Stimulated activated CD4-positive, alpha-beta T cell treated with anti-CD3 and anti-CD28 coated beads, Interleukin-15, amount 100 ng/mL, for 48 hours (primary cell): ENCODE data around the gene TSSC4.

Experiments
- DNase-seq, 2 donors: peaks; one replicate each; pipeline ENCODE4 v3.0.0-alpha.2; 2020; ENCODE audit warnings: low read depth in 2 of 2

Gene TSSC4

GRCh38 chr11:2400762-2401435, 349 bp downstream of the TSSC4 start:
- DNase-seq: no peak

- DNase-seq: no peak
Observed at GRCh38 chr11:2401436-2401984, 960 bp downstream of the TSSC4 start.

DNA sequence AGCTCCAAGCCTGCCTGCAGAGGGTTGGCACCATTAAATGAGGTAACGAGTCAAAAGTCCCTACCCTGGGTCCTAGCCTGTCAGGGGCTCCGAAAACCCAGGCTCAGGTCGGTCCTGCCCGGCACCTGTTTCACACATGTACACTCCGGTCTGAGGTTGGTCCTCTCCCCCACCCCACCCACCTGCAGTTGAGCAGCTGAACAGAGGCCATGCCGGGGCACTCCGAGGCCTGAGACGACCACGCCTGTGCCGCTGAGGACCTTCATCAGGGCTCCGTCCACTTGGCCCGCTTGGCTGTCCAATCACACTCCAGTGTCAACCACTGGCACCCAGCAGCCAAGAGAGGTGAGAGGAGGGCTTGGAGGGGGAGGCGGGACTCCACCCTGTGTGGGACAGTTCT, 1.6 kb downstream of the TSSC4 start:
- DNase-seq: no peak

DNA sequence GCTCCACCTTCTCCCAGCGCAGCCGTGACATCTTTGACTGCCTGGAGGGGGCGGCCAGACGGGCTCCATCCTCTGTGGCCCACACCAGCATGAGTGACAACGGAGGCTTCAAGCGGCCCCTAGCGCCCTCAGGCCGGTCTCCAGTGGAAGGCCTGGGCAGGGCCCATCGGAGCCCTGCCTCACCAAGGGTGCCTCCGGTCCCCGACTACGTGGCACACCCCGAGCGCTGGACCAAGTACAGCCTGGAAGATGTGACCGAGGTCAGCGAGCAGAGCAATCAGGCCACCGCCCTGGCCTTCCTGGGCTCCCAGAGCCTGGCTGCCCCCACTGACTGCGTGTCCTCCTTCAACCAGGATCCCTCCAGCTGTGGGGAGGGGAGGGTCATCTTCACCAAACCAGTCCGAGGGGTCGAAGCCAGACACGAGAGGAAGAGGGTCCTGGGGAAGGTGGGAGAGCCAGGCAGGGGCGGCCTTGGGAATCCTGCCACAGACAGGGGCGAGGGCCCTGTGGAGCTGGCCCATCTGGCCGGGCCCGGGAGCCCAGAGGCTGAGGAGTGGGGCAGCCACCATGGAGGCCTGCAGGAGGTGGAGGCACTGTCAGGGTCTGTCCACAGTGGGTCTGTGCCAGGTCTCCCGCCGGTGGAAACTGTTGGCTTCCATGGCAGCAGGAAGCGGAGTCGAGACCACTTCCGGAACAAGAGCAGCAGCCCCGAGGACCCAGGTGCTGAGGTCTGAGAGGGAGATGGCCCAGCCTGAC, 2.5 kb downstream of the TSSC4 start:
- no peak for DNase-seq

DNA sequence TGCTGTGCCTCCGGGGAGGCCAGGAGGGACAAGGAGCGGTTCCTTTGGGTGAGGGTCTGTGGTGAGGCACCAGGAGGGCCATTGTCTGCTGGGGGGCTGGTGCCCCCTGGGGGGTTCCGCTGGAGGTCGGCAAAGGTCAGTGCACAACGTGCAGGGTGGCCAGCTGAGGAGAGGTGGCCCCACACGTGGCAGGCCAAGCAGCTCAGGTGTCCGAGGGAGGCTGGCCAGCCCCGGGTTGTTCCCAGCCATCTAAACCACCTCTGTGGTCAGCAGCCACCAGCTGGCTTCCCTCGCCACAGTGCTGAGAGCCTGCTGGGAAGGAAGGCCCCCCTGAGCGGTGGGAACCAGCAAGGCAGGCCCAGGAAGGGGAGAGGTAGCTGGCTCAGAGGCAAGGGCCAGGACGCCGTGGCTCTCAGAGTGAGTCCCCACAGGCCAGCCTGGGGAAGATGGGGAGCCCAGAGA, 4.2 kb downstream of the TSSC4 start:
- no peak for DNase-seq

DNA sequence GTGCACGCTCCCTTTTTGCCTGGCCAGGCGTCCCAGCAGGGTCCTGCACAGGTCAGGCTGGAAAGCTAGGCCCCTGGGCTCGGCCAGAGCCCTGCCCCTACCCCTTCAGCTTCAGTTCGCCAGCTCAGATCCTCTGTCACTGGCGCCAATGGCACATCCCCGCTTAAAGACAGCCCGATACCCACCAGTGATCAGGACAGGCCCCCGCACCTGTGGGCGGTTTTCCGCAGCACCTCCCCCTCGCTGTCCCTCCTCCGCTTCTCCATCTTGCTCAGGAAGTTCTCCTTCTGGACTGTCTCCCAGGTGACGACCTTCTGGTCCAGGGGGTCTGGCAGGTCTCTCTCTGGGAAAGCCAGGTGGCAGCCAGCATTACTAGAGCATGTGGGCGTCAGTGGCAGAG, 5.9 kb downstream of the TSSC4 start:
- no peak for DNase-seq

DNA sequence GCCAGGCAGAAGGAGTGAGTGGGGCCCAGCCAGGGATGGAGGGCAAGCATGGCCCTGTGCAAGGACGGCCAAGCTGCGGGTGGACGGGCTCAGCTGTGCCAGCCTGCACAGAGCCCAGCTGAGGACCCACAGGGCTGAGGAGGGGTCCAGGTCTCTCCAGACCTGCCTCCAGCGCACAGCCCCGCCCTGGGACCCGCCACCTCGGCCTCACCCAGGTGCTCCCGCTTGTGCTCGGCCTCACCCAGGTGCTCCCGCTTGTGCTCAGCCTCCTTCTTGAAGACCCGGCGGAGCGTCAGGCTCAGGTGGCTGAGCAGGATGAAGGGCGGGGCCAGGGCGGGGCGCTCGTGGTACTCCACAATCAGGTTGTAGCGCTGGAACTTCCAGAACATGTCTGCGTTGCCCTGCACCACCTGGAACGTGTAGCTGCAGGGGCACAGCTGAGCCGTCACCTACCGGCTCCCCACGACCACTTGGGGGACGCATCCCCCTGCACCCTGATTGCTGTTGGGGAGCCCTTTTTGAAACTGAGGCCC, 6.4 kb downstream of the TSSC4 start:
- DNase-seq: no peak

DNA sequence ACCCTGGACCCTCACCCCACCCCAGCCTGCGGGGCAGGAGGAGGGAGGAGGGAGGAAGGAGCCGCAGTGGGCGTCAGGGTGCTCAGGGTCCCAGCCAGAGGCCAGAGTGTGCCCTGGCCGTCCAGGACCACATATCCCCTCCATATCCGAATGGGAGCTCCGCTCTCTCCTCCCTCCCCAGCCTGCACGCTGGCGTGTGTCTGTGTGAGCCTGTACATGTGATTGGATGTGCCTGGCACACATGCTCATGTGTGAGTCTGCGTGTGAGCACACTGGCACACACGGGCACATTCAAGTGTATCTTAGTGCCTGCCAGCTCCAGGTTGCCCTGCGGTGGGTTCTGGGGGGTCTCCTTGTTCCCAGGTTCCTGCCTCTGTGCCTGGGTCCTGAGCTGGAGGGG, 8.1 kb downstream of the TSSC4 start:
- no peak for DNase-seq

GRCh38 chr11:2409126-2409525, 8.6 kb downstream of the TSSC4 start:
- DNase-seq: no peak

DNA sequence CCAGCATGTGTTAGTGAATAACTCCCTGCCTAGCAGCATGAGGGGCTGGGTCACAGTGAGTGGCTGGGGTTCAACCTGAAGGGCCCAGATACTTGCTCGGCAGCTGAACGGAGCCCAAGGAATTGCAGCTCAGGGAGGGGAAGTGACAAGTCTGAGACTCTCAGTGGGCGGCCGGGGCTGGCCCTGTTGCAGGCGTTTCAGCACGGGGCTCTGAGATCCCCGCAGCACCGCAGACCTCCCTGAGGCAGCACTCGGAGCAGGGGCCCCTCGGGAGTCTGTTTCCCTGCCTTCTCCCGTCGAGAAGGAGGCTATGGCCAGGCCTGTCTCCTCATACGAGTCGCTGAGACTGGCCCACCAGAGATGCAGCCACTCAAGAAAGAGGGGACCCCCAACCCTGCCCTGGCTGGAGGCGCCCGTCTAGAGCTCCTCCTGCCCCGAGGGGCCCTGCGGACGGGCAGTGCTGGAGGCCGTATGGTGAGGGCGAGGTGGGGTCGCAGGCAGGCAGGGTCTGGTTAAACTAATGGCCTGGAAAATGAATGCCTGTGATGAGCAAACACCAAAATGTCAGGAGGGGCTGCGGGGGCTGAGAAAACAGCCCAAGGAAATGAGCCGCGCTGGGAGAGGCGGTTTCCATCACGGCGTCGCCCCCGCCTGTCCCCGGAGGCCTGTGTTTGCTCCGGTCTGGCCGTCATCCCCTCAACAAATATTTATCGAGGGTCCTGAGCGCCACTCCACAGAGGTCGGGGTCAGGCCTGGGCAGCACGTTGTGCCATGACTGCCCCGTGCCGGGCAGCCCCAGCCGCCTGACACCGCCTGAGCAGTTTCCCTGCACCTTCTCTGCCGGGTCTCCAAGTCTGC, 9.3 kb downstream of the TSSC4 start:
- DNase-seq: no peak

GRCh38 chr11:2410616-2411015, 10.1 kb downstream of the TSSC4 start:
- no peak for DNase-seq

GRCh38 chr11:2411446-2412305, 11.1 kb downstream of the TSSC4 start:
- DNase-seq: no peak

- DNase-seq: no peak
Observed at GRCh38 chr11:2412323-2412722, 11.8 kb downstream of the TSSC4 start.

- no peak for DNase-seq
Observed at GRCh38 chr11:2413742-2414579, 13.4 kb downstream of the TSSC4 start.

DNA sequence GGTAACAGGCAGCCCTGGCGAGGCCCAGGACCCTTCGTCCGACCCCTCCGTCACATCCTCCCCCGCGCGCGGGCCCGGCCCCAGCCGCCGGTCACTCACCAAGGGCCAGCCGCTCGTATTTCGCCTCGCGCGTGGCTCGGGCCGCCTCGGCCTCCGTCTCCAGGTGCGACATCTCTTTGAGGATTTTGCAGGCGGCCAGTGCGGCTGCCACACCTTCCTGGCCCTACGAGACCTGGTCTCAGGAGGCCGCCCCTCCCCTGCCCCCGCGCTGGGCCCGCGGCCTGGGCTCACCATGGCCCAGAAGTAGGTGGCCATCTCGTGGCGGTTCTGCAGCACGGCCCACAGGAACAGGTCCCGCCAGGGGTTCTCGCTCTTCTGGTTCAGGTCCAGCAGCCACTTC, 14.1 kb downstream of the TSSC4 start:
- no peak for DNase-seq

DNA sequence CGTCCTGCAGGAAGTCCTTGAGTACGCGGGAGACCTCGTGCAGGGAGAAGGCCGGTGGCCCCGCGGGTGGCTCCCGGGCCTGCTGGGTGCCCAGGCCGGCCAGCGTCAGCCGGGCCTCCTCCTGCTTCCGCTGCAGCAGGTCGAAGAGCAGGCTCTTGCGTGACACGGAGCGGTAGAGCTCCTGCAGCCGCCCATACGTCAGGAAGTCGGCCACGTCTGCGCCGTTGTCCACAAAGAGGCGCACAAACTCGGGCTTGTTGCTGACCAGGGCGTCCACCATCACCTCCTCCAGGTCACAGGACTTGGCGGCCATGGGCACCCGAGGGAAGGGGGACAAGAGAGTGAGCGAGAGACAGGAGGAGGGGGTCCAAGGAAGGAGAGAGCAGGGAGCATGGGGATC, 14.6 kb downstream of the TSSC4 start:
- DNase-seq: no peak

DNA sequence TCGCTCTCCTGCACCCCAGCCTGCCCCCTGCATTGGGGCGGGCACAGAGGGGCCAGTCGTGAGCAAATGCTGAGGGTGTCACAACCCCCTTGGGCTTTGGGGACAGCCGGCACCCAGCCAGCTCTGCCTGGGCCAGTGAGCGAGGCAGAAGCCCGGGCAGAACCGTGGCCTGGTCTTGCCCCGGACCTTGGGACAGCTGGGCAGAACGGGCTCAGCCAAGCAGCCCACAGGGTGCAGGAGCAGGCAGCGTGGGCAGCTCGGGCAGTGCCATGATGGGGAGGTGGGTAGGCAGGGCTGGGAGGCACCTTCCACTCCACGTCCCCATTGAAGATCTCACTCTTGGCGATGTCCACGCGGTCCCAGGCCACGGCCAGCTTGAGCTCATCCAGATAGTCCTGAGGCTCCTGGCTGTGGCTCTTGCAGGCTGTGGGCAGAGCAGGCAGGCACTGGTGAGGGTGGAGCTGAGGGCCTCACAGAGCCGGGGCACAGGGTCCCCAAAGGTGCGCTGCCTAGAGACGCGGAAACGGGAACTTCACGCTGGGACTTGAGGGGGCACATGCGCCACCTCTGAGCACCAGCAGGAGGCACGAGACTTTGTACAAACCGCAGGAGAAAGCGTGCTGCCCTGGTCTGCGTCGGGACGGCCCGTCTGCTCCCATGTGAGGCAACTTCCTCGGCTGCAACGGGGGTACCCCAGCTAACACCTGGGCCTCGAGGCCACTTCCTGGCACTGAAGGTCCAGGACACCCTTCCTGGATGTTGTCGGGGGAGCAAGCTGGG, 15.2 kb downstream of the TSSC4 start:
- no peak for DNase-seq

- DNase-seq: no peak
Observed at GRCh38 chr11:2416765-2417164, 16.2 kb downstream of the TSSC4 start.
